GM21528 (cell line): Measurements from ENCODE around the gene WNT9A.

Experiments used
- ATAC-seq: cut with Tn5 transposase; IDR thresholded peaks from one replicate; pipeline ENCODE4 v1.9.1; 2021; ENCODE audit warnings: mild to moderate bottlenecking, moderate library complexity; ENCODE audit not compliant: unreplicated experiment, low FRiP score

The WNT9A gene

DNA sequence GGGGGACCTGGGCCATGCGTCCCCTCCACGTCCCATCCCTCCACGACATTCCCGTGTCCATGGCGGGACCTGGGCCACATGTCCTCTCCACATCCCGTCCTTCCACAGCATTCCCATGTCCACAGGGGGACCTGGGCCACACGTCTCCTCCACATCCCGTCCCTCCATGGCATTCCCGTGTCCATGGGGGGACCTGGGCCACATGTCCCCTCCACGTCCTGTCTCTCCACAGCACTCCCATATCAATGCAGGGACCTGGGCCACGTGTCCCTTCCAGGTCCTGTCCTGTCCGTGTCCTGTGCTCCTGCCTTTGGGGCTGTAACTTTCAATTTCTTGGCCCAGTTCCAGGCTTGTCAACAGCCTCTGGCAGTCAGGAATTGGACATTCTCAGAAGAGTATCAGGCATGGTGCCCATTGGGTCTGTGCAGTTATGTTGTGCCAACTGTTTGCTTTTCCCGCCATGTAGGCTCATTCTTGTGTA is 47.1 kb downstream of the WNT9A start:
- ATAC-seq: no peak

GRCh38 chr1:227899820-227900449 is 47.8 kb downstream of the WNT9A start:
- ATAC-seq: no peak

- no peak for ATAC-seq
These were observed 48.5 kb downstream of the WNT9A start for GRCh38 chr1:227899141-227899819.

DNA sequence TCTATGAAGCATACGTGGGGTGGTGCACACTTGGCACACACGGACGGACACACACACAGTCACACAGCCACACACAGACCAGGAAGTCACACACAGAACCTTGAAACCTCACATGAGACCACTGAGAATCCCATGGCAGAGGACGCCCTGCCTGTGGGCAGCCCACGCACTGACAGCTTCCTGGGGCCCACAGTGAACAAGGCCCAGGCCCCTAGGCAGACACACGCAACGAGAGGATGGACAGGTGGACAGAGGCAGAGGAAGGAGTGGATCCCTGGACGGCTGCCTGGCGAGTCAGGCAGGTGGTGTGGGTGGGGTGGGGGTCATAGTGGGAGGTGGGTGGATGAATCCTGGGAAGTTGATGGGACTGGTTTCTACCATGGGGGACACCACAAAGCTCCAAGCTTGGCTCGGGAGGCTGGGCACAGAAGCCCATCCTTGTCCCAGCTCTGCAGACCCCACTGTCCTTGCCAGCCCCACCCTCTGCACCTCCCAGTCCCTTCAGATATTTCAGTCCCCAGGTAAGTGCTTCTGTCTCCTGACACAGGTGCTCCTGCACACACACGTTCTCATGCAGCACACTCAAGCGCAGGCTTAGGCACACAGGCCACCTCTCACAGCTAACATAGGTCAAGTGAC is 49.1 kb downstream of the WNT9A start:
- no peak for ATAC-seq

DNA sequence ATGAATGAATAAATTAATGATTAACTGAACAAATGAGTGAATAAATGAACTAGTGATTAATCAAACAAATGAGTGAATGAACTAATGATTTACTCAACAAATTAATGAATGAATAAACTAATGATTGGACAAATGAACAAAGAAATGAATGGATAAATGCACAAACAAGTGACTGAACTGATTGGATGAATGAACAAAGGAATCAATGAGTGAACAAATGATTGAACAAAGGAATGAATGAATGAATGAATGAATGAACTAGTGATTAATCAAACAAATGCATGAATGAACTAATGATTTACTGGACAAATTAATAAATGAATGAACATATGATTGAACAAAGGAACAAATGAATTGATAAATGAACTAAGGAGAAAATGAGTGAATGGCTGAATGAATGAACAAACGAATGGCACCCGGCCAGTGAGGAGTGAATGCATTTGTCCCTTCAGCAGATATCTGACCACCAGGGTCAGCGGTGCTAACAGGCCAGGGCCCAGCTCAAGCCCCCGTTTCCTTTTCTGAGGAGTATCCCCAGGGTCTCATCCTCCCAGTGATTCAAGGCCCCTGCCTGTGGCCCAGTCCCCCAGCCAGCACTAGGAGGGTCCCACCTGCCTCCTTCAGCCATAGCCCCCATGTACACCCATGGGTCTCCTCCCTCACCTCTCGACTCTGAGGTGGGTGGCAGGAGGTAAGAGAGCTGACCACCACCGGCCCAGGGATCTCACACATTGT is 49.9 kb downstream of the WNT9A start:
- no peak for ATAC-seq

GRCh38 chr1:227896710-227897655 is 50.7 kb downstream of the WNT9A start:
- no peak for ATAC-seq

GRCh38 chr1:227895828-227896685 is 51.7 kb downstream of the WNT9A start:
- ATAC-seq: no peak

GRCh38 chr1:227894831-227895451 is 52.8 kb downstream of the WNT9A start:
- no peak for ATAC-seq

DNA sequence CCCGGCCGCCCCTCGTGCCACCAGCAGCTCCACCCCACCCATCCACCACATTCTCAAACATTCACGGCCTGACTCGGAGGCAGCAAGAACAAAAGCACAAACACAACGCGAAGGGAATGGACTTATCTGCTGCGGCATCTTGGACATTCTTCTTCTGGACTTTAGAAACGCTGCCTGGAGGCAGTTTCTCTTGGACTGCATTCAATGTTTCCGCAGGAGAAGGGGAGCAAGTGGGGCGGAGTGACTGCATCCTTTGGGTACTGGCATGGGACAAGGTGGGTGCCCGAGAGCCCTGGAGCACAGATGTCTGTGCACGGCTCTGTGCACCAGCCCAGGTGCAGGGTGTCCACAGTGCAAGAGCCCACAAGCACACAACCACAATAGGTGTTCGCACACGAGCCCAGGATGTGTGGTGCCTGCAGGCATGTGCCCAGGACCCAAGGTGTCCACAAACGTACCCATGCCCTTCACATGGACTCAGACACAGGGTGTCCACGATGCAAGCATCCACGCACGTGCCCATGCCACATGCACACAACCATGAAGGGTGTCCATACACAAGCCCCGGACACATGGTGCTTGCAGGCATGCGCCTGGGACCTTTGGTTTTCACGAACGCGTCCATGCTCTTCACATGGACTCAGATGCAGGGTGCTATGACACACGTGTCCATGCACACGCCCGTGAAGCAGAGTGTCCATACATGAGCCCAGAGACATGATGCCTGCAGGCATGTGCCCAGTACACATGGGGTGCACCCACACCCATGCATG is 53.6 kb downstream of the WNT9A start:
- no peak for ATAC-seq

DNA sequence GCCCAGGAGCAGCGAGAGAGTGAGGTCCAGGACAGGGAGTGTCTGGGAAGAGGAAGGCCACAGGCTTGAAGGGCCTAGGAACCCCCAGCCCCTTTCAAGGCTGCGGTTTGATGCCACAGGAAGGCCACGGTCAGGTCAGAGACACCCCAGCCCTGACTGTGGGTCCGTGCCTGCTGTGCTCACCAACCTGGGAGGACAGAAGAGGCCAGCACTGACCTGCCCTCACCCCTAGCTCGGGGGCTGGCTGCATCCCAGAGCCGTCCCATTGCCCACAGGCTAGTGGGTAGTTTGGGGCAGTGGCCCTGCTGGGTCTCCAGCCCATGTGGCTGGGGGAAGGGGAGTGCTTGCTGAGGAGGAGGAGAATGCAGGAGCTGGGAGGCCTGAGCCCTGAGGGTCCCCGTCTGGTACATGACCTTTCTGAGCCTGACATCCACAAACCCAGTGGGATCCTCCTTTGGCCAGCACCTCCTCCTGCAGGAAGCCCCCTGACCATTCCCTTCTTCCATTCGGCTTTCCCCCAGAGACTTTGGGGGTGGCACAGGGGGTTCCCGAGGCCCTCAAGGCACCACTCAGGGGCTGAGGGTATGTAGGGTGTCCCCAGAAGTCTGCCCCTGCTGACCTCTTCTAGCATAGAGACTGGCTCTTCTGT is 54.3 kb downstream of the WNT9A start:
- no peak for ATAC-seq

GRCh38 chr1:227892489-227893299 is 55.0 kb downstream of the WNT9A start:
- ATAC-seq: no peak

- ATAC-seq: no peak
These were observed 55.7 kb downstream of the WNT9A start for GRCh38 chr1:227891955-227892488.

DNA sequence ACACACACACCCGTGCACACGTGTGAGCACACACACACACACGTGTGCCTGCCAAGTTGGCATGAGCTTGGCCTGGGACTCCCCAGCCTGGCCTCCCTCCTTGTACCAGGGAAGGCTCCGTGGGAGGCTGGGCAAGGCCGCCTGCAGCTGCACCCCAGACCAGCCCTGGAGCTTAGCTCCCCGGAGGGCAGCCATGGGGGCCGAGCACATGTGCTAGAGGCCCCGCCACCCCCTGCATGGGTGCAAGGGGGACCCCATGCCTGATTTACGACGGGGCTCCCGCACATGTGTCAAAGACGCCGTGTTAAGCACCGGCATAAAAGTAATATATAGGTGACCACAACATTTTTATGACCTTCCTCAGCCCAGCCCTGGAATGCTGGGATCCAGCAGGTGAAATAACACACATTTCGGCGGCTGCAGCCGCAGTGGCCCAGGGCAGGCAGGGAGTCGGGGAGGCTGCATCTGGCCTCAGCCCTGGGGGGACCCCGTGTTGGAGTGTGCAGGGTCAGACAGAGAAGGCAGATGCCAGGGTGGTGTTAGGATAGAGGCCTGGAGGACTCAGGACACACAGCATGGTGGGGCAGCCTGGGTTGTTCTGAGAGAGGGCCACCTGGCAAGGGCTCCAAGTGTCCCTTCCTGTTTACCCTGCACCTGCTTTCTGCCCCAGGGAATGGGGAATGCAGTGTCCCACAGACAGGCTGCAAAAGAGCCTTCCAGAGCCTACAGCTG is 56.3 kb downstream of the WNT9A start:
- no peak for ATAC-seq

GRCh38 chr1:227890451-227891222 is 57.1 kb downstream of the WNT9A start:
- no peak for ATAC-seq

DNA sequence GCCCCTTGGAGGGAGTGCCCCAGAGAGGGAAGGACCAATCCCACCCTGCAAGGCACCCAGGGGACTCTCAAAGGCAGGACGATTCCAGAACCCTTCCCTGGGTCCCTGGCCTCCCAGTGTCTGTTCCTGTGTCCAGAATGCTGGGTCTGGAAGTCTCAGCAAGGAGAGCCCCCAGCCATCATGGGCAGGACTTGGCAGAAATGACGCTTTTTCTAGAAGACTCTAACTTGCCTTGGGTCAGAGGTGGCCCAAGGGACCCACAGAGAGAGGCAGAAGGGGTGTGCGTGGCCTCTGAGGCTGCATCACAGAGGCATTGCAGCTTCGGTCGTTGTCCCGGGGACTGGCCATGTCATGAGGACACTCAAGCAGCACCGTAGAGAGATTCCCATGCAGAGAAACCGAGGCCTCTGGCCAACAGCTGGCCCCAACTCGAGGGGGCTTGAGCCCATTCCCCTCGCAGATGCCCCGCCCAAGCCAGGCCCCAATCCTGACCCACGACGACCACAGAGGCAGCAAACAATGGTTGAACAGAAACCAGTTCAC is 57.8 kb downstream of the WNT9A start:
- ATAC-seq: no peak
